ENCODE measurements around the gene WDFY1.
"Not testable (repeated sequence)": the region's sequence is repeated elsewhere in the genome, so short reads cannot be mapped to it uniquely, and the experiment has no call there.

WDFY1 gene

DNA sequence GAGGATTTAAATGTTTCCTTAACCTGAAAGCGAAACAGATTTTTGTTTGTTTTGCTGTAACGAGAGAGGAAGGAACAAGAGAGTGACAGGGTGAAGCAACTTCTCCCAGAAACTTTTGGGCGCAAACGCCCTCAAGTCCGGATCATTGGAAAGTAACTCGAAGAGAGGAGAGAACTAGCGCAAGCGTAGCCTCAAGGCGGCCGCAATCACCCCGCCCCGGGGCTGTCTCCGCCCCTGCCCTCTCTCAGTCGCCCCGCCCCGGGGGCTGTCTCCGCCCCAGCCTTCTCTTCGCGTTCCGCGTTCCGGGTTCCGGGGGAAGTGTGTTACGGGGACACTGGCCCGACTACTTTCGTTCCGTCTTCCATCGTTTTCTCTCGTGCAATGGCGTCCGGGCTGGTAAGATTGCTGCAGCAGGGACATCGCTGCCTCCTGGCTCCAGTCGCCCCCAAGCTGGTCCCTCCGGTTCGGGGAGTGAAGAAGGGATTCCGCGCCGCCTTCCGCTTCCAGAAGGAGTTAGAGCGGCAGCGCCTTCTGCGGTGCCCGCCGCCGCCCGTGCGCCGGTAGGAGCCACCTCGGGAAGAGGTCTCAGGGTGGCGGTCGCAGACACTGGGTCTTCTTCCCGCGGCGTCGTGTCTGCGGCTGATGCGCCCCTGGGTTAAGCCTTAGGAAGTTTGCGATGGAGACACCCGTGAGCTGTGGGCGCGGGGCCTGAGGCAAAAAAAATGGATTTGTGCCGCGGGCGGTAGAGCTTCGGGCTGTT is 12.1 kb upstream of the WDFY1 start, which contains the start of gene MRPL44:
Gene MRPL44, plus strand, starts transcription at position 372 of the 760 bp plus-strand sequence. Its CDS starts 10 bp downstream, at position 382.
- peak; percentile 95 to 99 for DNase-seq (ENCODE audit: low read depth in 2 of 2)

DNA sequence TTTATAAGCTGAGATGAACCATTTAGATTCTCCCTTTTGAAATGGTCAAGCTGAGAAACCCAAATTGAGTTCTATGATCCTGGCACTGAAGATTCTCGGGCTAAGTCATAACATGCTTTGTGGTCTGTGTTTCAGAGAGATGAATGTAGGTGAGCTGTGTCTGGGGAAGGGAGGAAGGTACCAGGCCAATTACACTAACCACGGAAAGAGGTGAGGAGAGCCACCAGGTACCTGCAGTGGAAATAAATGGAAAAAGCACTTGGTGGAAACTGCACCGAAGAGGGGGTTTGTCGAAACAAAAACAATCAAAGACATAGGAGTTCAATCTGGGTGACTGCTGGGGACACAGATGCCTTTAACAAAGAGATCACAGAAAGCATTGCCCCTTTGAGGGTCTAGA is 11.2 kb upstream of the WDFY1 start:
- no peak for DNase-seq (ENCODE audit: low read depth in 2 of 2)

DNA sequence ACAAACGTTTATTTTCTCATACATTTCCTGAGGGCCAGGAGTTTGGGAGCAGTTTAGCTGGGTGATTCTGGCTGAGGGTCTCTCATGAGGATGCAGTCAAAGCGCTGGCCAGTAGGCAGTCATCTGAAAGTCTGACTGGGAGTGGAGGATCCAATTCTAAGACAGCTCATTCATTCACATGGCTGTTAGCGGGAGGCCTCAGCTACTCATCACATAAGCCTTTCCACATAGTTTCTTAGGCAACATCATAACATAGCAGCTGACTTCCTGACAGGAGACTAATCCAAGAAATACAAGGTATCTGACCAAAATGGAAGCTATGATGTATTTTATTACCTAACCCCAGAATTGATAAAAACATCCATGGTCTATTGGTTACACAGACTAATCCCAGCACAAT is 9.3 kb upstream of the WDFY1 start:
- no peak for DNase-seq (ENCODE audit: low read depth in 2 of 2)

DNA sequence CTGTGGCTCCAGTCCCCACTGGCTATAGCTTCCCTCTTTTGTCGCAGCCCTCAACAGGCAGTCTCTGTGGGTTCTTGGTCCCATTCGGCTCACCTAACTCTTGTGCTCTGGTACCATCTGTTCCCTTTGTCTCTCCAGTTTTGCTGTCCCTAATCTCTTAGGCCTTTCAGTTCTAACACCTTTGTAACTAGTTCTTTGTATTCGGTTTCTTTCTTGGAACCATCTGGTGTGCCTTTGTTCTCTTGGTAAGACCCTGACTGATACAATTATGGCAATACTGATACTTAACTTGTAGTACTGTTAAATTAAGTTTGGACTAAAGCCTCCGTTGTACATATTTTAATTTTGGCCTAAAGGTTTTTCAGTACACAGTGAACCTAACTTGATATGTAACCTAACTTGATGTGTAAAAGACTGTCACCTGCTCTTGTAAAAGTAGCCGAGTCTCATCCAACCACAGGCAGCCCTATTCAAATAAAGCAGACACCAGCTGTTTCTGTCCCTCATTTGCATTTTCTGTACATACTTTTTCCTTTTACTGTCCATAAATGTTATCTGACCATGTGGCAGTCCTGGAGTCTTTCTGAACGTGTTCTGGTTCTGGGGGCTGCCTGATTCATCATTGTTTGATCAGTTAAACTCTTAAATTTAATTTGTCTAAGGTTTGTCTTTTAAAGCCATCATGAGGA is 7.3 kb upstream of the WDFY1 start:
- DNase-seq (ENCODE audit: low read depth in 2 of 2), result no peak

DNA sequence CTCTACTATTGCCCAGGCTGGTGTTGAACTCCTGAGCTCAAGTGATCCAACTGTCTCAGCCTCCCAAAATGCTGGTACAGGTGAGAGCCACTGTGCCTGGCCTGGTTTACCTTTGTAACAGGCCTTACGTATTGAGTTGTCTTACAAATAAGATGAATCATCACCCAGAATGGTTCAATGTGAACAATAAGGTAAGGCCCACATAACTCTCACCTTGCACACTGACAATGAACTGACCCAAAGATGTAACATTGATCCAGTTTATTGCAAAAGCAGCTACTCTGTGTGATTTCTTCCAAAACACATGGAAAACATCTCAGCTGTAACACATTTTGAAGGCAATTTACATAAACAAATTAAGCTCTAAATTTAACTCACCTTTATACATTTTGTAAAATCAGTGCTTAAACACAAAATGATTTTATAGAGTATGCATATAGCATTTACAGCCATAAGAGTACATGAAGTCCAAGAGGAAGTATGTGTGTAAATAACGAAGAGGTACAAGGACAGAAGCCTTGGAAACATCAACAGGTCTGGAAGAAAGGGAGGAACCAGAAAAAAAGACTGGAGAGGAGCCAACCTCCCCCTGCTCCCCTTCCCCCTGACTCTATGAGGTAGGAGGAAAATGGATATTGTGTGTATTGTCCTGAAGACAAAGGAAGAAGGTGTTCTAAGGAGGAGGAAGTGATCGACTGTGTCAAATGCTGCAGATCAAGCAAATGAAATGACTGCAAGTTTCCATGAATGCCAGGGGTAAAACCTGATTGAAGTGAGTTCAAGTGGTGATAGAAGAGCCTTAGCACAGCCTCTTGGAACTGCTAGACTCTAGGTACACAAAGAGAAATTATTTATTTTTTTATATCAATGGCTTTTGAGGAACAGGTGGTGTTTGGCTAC is 5.6 kb upstream of the WDFY1 start:
- DNase-seq (ENCODE audit: low read depth in 2 of 2), result no peak

DNA sequence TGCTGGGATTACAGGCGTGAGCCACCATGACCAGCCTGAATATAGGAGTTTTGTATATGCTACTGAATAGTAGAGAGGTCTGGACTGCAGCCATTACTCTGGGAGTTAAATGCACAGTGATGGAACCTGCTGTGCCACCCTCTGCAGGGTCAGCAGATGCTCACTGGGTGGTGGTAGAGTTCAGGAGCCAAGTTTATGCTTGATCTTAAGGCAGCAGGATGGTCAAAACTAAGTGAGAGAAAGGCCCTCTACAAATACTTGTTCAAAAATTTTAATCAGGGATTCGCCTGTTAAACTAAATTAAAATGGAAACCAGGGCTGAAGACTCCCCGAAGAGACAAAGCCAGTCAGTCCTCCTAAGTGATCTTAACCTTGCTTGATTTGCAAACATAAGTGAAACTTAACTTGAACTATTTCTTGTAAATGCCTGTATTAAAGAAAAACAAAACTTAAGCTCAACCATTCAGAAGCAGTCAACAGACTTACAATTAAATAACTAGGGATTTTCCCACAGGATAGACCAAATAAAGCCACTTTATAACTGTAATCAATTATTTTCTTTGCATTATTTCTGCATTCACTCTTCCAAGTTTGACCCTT is 4.2 kb upstream of the WDFY1 start:
- no peak for DNase-seq (ENCODE audit: low read depth in 2 of 2)

DNA sequence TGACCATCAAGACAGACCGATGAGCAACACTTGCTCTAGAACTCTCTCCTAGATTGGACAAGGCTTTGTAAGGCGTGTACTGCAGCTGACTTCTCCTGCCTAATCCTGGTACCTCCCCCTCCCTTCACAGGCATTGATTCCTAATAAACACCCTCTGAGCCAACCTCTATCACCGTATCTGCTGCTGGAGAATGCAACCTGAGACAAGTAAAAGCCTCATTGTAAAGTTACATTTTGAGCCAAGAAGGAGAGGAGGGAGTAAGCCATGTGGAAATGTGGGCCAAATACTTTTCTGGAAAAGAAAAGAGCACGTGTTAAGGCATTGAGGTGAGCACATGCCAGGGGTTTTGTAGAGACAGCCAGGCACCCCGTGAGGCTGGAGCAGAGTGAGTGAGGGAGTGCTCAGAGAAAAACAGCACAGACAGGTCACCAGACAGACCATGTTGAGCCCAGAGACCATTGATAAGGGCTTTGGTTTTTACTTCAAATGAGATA is 2.6 kb upstream of the WDFY1 start:
- DNase-seq (ENCODE audit: low read depth in 2 of 2), result no peak

DNA sequence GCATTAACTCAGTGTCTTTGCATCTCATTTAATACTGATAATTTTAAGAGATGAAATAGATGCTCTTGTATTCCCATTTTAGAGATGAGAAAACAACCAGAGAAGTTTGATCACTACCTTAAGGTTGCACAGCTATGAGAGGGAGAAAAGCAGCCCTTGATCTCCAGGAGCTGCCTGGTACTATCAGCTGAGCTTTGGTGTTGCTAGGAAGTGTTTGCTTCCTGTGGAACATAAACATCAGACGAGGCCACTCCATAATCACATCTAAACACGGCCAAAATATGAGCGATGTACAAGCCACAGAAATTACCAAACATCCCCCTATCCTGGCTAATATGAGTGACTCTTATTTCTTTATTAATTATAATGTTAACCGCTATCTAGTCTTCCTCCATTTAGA is 620 bp upstream of the WDFY1 start:
- DNase-seq (ENCODE audit: low read depth in 2 of 2), result no peak

DNA sequence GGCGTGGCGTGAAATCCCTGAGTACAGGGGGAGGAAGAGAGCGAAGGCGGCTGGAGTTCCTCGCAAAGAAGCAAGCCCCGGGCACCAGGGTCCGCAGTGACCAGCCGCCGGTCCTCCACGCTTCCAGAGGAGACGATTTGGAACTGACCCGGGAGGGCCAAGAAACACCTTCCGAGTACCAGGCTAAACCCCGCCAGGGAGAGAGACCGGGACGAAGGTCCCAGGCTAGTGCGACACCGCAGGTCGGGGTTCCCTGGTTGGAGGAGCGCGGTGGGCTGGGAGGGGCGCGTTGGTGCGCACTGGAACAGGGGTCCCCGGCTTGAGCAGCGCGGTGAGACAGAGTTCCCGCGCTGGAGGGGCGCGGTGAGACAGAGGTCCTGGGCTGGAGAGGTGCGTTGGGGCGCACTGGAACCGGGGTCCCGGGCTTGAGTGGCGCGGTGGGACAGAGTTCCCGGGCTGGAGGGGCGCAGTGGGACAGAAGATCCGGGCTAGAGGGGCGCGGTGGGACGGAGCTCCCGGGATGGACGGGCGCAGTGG is 901 bp downstream of the WDFY1 start:
- DNase-seq (ENCODE audit: low read depth in 2 of 2), result no peak

DNA sequence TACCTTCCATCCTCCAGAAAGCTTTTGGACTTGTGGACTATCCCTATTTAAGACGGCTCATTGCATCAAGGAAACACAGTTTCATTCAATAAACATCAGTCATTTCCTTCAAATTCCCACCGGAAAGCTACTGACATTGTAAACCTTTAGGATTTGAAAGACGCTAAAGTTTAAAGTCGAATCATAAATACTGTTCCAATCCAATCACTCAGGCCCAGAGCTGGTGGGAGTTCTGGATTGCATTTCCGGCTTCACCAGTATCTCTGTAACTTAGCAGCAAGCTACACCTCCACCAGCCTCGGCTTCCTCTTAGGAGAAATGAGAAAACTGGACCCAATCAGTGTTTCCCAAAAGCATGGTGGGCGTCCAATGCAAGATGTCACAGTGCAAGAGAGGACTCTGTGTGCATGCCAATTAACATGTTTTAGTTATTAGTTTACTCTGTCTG is 1.6 kb downstream of the WDFY1 start:
- DNase-seq (ENCODE audit: low read depth in 2 of 2), result no peak

DNA sequence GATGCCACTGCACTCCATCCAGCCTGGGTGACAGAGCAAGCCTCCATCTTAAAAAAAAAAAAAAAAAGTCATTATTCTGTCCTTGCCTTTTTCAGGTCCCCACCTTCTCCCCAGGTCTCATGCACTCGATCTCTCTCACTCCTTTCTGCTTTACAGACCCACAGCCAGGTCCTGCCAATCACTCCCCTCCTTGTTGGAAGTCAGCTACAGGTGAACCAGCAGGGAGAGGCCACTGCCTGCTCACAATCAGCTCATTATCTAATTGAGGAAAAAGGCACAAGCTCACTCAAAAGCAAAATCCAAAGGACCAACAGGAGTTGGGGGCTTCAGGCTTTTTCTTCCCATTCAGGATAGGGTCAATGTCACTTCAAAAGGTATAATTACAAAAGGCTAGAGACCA is 2.0 kb downstream of the WDFY1 start:
- no peak for DNase-seq (ENCODE audit: low read depth in 2 of 2)

DNA sequence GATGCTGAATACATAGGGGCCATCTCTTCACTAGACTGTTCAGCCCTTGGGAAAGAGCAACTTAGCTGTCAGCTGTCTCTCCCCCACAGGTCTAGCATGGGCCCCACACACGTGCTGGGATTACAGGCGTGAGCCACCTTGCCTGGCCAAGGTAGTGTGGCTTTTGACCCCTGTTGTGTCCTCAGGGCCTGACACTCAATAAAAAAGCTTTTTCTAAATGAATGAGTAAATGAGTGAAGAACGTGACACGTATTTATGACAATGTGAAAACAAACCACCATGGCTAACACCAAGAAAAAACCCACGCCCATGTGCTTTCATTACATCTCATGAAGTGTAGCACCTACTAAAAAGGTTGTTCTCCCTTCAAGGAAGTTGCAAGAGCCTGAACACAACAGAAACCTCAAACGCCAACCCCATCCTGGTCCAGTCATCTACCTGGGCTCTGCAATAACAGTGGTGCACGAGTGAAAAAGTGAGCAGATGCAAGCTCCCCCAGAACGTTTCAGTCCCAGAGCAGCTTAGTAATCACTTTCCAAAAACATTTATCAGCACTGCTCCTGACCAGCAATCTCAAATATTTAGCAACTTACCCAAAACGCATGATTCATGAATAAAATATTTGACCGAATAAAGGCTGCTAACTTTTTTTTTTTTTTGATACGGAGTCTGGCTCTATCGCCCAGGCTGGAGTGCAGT is 3.4 kb downstream of the WDFY1 start:
- DNase-seq (ENCODE audit: low read depth in 2 of 2), result peak; percentile 51 to 78

DNA sequence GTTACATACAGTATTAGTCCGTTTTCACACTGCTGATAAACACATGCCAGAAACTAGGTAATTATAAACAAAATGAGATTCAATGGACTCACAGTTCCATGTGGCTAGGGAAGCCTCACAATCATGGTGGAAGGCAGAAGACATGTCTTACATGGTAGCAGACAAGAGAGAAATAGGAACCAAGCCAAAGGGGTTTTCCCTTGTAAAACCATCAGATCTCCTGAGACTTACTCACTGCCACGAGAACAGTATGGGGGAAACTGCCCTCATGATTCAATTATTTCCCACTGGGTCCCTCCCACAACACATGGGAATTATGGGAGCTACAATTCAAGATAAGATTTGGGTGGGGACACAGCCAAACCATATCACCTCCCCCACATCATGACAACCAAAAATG is 5.7 kb downstream of the WDFY1 start:
- not testable (repeated sequence) for DNase-seq (ENCODE audit: low read depth in 2 of 2)

DNA sequence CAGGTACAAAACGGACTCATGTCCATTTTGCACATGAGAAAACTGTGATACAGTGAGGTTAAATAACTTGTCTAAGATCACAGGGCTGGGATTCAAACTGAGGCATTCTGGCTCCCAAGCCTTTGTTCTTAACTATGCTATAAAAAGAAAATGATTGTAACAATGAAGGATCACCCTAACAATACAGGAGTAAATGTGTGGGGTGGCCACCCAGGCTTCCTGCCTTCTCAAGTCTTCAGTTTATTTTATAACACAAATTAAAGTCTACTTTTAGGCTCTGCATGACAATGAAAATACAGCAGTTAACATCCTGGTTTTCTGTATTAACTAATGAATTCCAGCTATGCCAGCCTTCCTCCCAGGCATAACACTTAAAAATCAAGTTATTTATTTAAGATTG is 7.6 kb downstream of the WDFY1 start:
- no peak for DNase-seq (ENCODE audit: low read depth in 2 of 2)

DNA sequence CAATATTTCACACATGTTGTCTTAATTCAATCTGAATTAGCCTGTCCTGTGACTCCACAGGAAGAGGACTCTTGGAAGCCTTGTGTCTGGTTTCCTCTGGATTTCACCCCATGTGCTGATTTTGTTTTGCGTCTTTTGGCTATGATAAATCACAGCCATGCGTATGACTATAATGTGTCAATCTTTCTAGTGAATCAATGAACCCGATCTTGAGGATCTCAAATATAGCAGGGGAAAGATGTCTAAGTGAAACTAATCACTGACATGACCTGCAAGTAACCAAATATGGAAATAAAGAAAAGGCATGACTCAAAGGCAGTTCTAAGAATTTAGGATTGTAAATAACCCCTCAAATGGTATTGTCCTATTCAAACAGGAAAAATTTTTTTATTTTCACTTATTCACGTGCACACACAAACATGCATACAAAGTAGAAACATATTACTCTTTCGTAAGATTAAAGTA is 8.2 kb downstream of the WDFY1 start:
- no peak for DNase-seq (ENCODE audit: low read depth in 2 of 2)

DNA sequence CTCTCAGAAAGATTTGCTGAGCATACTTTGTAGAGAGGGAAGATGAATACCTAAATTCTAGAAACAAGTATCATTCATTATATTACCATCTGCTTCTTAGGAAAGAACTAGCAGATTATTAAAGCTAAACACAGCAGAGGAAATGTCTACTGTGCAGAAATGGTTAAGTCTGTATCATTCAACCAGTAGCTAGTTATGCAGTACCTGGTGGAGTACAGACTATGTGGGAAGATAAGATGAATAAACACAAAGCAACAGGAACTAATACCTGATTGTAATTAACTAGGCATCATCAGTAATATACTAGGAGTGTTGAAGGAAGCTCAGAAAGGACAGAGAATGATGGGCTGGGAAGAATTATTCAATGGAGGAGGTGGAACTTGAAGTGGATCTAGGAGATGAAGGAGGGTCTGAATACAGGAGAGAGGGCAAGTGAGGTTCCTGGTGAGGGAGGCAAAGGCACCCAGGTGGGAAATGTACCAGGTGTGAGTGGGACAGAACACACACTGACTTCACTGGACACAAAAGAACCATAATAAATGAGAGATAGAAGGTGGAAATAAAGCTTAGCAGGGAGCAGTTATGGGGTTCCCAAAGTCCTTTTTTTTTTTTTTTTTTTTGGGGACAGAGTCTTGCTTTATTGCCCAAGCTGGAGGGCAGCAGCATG is 9.5 kb downstream of the WDFY1 start:
- no peak for DNase-seq (ENCODE audit: low read depth in 2 of 2)

DNA sequence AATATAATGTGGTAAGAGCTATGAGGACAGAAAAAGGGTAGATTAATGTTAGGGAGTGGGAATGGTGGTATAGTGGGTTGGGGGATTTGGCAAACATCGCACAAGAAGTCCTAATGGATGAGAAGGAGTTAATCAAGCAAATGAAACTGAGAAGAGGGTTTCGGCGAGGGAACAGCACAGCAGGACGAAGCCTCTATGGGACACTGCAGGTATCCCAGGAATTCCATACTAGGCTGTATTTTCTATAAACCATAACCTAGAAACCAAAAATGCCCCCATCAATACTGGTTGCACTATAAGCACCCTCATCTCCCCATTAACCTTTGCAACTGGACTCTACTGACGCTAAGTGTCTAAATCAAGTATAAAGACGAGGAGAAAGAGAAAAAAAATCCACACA is 10.3 kb downstream of the WDFY1 start:
- DNase-seq (ENCODE audit: low read depth in 2 of 2), result no peak

DNA sequence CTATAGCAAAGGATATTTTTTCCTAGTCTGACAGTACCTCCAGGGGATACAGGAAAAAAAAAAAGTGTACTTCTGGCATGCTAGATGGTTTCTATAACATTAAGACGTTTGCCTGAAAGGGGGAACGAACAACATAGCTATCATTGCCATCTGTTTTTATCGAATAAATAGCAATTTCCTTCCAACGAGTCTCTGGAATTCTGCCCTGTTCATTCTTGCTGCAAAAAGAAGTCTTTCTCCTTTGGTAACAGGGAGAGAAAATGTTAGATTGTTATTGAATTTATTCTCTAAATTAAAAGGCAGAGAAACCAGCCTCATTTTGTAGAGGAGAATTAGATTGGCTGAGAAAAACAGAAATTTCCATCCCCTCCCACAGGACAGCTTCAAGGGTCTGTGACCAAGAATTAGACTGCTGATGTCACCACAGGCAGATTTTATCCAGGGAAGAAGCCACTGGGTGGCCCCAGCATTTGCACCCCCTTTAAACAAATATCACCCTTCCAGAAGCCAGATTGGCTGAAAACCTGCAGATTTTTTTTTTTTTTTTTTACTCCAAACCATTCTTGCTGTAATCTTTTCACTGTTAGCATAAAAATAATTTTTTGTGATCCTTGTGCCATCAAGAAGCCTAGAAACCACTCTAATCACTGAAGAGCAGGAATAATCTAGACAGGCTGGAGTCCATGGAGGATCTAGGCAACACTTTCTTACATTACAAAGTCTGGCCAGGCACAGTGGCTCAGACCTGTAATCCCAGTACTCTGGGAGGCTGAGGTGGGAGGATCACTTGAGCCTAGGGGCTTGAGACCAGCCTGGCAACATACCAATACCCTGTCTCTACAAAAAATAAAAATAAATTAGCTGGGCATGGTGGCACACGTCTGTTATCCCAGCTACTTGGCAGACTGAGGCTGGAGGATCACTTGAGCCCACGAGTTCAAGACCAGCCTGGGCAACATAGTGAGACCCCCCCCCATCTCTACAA is 12.0 kb downstream of the WDFY1 start:
- DNase-seq (ENCODE audit: low read depth in 2 of 2), result no peak

Data from stimulated activated CD4-positive, alpha-beta T cell treated with anti-CD3 and anti-CD28 coated beads, Interleukin-4, amount 100 ng/mL, for 48 hours (primary cell).